ENCODE measurements around the gene NCDN.

Gene NCDN

GRCh38 chr1:35557611-35558373 lies at the start of gene NCDN:
Gene NCDN, plus strand, starts transcription at chr1:35557799. Its CDS starts 392 bp downstream, at chr1:35558191.
- DNase-seq (ENCODE audit: low spot score): peak; percentile 94

- DNase-seq (ENCODE audit: low spot score): no peak
Measured at GRCh38 chr1:35507947-35508346, 49.7 kb upstream of the NCDN start.

- DNase-seq (ENCODE audit: low spot score): no peak
Measured at GRCh38 chr1:35509558-35509957, 48.0 kb upstream of the NCDN start.

- DNase-seq (ENCODE audit: low spot score): no peak
Measured at GRCh38 chr1:35511305-35511704, 46.3 kb upstream of the NCDN start.

- DNase-seq (ENCODE audit: low spot score): no peak
Measured at GRCh38 chr1:35518183-35518582, 39.4 kb upstream of the NCDN start.

- no peak for DNase-seq (ENCODE audit: low spot score)
Measured at GRCh38 chr1:35519432-35519831, 38.2 kb upstream of the NCDN start.

GRCh38 chr1:35524106-35524505 lies 33.5 kb upstream of the NCDN start:
- DNase-seq (ENCODE audit: low spot score): no peak

- no peak for DNase-seq (ENCODE audit: low spot score)
Measured at GRCh38 chr1:35530168-35530567, 27.4 kb upstream of the NCDN start.

GRCh38 chr1:35530946-35531345 lies 26.7 kb upstream of the NCDN start:
- DNase-seq (ENCODE audit: low spot score): no peak

- no peak for DNase-seq (ENCODE audit: low spot score)
Measured at GRCh38 chr1:35531368-35531767, 26.2 kb upstream of the NCDN start.

- no peak for DNase-seq (ENCODE audit: low spot score)
Measured at GRCh38 chr1:35532497-35533223, 24.9 kb upstream of the NCDN start.

GRCh38 chr1:35533586-35533985 lies 24.0 kb upstream of the NCDN start:
- DNase-seq (ENCODE audit: low spot score): no peak

GRCh38 chr1:35535243-35535642 lies 22.4 kb upstream of the NCDN start:
- no peak for DNase-seq (ENCODE audit: low spot score)

GRCh38 chr1:35536556-35537162 lies 20.9 kb upstream of the NCDN start:
- DNase-seq (ENCODE audit: low spot score): no peak

GRCh38 chr1:35537806-35538205 lies 19.8 kb upstream of the NCDN start:
- DNase-seq (ENCODE audit: low spot score): no peak

- DNase-seq (ENCODE audit: low spot score): no peak
Measured at GRCh38 chr1:35539073-35539823, 18.4 kb upstream of the NCDN start.

GRCh38 chr1:35539824-35540261 lies 17.8 kb upstream of the NCDN start:
- DNase-seq (ENCODE audit: low spot score): no peak

GRCh38 chr1:35544976-35545375 lies 12.6 kb upstream of the NCDN start:
- no peak for DNase-seq (ENCODE audit: low spot score)

GRCh38 chr1:35546614-35547013 lies 11.0 kb upstream of the NCDN start:
- no peak for DNase-seq (ENCODE audit: low spot score)

GRCh38 chr1:35553851-35554250 lies 3.7 kb upstream of the NCDN start:
- no peak for DNase-seq (ENCODE audit: low spot score)

GRCh38 chr1:35554266-35555211 lies 3.1 kb upstream of the NCDN start:
- no peak for DNase-seq (ENCODE audit: low spot score)
